Mucosa of descending colon (tissue), 3 donors: ENCODE data around the gene CCDC167. TPM values are rescaled to one million over a fixed set of nuclear protein-coding genes. Genes with fewer than 3 reads are reported as not detected.

Source experiments
- ATAC-seq: fragments of 200-7000 bp; cut with Tn5 transposase; one replicate; pipeline ENCODE4 v1.9.1; 2020; ENCODE audit warnings: mild to moderate bottlenecking, moderate library complexity
- DNase-seq, 3 donors: peaks; one replicate each; pipeline ENCODE4 v3.0.0-alpha.2; 2020
- H3K36me3 ChIP-seq: fragments of 200-600 bp; one replicate; pipeline ENCODE4 v1.8.0; 2021; ENCODE audit warnings: low read depth, mild to moderate bottlenecking
- H3K4me1 ChIP-seq: fragments of 200-600 bp; one replicate; pipeline ENCODE4 v1.8.0; 2021; ENCODE audit warnings: low read depth, mild to moderate bottlenecking
- H3K4me3 ChIP-seq: fragments of 200-600 bp; one replicate; pipeline ENCODE4 v1.8.0; 2021; ENCODE audit warnings: mild to moderate bottlenecking
- H3K9me3 ChIP-seq: fragments of 200-600 bp; one replicate; pipeline ENCODE4 v1.8.0; 2021; ENCODE audit warnings: mild to moderate bottlenecking
- intact Hi-C, 2 donors: fragments of 100-400 bp; cut with DNase I in 1 of 2; cut with micrococcal nuclease in 1 of 2; formaldehyde crosslinking; loops; one replicate each; pipeline versions ENCODE4 v1.11.0 to v1.11.1; 2022; cut with DNase I, micrococcal nuclease
- long read RNA-seq, 2 donors: library from polyadenylated mRNA; unstranded; transcript quantifications; one replicate each; pipeline ENCODE4 v2.0.0, GENCODE V29; 2019 to 2021
- total RNA-seq, 3 donors: library from RNA; stranded (reverse); fragmentation: NEBNext Ultra II Directional in 2 of 3; extraction: Animal tissue kit (Norgen Biotek cat#: 25700) in 2 of 3; gene quantifications; one replicate each; pipeline versions ENCODE4 v1.2.1 to v1.2.4, GENCODE V29; 2021 to 2023
- TF ChIP-seq, protein P1 (sequence below): fragments of 200-600 bp; IDR thresholded peaks from one replicate; pipeline ENCODE4 v1.8.0; 2022; ENCODE audit warnings: antibody characterized with exemption, mild to moderate bottlenecking
- donor health status: DM: no; HTN: no; CAD: no; lungs with moderate emphysema.
- donor health status: DM: no; HTN: no; CAD: no.
- donor health status: DM: no; HTN: yes; CAD: no.

CCDC167 gene
- total RNA-seq = 10 to 100 TPM in 2 of 3 donors, 1 to 10 TPM in 1; 5.4 to 13.4 (median 12.1) TPM
- long read RNA-seq, donor 1, transcript CCDC167-201 (4 exons, 619 nt) = major isoform, 8 of 8 reads
- long read RNA-seq, donor 1, partial matches to known transcripts = 0 of 8 reads
- long read RNA-seq, donor 1, other reads (novel, unspliced or antisense) = 0 of 8 reads
- long read RNA-seq, donor 2, transcript CCDC167-201 (4 exons, 619 nt) = major isoform, 11 of 11 reads
- long read RNA-seq, donor 2, partial matches to known transcripts = 0 of 11 reads
- long read RNA-seq, donor 2, other reads (novel, unspliced or antisense) = 0 of 11 reads

GRCh38 chr6:37499433-37500293 is at the start of gene CCDC167:
Gene CCDC167 (minus strand): TSS chr6:37499893. CDS start chr6:37499863, 30 bp downstream.
- ATAC-seq (peak; percentile 97), DNase-seq (peak; percentile 94 to 96 (median 94))
- intact Hi-C loops = no loop called here
- TF ChIP-seq, protein P1, sequence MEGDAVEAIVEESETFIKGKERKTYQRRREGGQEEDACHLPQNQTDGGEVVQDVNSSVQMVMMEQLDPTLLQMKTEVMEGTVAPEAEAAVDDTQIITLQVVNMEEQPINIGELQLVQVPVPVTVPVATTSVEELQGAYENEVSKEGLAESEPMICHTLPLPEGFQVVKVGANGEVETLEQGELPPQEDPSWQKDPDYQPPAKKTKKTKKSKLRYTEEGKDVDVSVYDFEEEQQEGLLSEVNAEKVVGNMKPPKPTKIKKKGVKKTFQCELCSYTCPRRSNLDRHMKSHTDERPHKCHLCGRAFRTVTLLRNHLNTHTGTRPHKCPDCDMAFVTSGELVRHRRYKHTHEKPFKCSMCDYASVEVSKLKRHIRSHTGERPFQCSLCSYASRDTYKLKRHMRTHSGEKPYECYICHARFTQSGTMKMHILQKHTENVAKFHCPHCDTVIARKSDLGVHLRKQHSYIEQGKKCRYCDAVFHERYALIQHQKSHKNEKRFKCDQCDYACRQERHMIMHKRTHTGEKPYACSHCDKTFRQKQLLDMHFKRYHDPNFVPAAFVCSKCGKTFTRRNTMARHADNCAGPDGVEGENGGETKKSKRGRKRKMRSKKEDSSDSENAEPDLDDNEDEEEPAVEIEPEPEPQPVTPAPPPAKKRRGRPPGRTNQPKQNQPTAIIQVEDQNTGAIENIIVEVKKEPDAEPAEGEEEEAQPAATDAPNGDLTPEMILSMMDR = no peak
- Histone ChIP-seq H3K4me1 (peaks cover 7% of the 10 kb centered on the region), H3K9me3 (no peaks in the 10 kb centered on the region), H3K36me3 (no peaks in the 10 kb centered on the region), H3K4me3 (peak within 1 kb of the TSS; percentile 42)

- intact Hi-C loops = no loop called here
- TF ChIP-seq, protein P1 = no peak
- Histone ChIP-seq H3K9me3 (no peaks in the 10 kb centered on the region), H3K4me1 (no peaks in the 10 kb centered on the region), H3K36me3 (no peaks in the 10 kb centered on the region), H3K4me3 (no peak overlapping the region)
- no peak for DNase-seq
- no peak for ATAC-seq
These were observed 49.5 kb upstream of the CCDC167 start for GRCh38 chr6:37549154-37549553.

DNA sequence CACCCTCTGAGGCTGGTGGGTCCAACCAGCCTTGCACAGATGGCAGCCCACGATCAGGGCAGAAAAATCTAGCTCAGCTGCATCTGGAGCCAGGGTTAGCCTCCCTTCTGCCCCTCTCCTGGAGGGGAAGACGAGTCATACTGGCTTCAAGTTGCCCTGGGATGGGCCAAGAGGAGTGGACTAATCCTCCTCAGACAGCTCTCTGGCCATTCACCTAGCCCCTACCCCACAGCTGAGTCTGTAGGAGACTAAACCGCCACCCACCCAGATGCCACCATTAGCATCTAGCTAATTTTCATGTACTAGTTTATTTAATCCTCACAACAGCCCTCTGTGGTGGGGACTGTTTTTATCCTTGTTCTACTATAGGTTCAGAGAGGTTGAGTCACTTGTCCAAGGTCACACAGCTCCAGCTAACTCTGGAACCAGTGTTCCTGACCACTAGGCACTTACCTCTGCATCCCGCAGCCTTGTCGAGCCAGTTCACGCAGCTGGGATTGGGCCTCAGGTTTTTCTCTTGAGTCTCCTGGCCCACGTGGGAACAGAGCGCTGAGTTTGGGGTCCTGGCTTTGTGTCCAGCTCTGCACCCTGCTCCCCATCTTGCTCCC is 48.5 kb upstream of the CCDC167 start:
- Histone ChIP-seq H3K36me3 (no peaks in the 10 kb centered on the region), H3K9me3 (no peaks in the 10 kb centered on the region), H3K4me3 (no peak overlapping the region), H3K4me1 (no peaks in the 10 kb centered on the region)
- intact Hi-C loops = no loop called here
- ATAC-seq = no peak
- DNase-seq = no peak
- TF ChIP-seq, protein P1 = no peak

GRCh38 chr6:37547564-37548061 is 47.9 kb upstream of the CCDC167 start:
- intact Hi-C loops = no loop called here
- DNase-seq = no peak
- H3K36me3 ChIP-seq = no peaks in the 10 kb centered on the region
- H3K9me3 ChIP-seq = no peaks in the 10 kb centered on the region
- ATAC-seq = peak; percentile 56
- no peak overlapping the region for H3K4me3 ChIP-seq
- no peaks in the 10 kb centered on the region for H3K4me1 ChIP-seq
- TF ChIP-seq, protein P1 = no peak

GRCh38 chr6:37546141-37546871 is 46.6 kb upstream of the CCDC167 start:
- intact Hi-C loops = no loop called here
- Histone ChIP-seq H3K36me3 (no peaks in the 10 kb centered on the region), H3K4me3 (no peak overlapping the region), H3K4me1 (no peaks in the 10 kb centered on the region), H3K9me3 (no peaks in the 10 kb centered on the region)
- TF ChIP-seq, protein P1 = no peak
- DNase-seq (no peak), ATAC-seq (no peak)
